Endothelial cell (in vitro differentiated cells): Measurements from ENCODE around the gene SEPTIN1. TPM values are rescaled to one million over a fixed set of nuclear protein-coding genes. Genes with fewer than 3 reads are reported as not detected.

Experiments
- DNase-seq: peaks from one replicate; pipeline ENCODE4 v3.0.0; 2021; ENCODE audit warnings: low spot score
- H3K27ac Mint-ChIP-seq: one replicate; pipeline ENCODE4 v1.8.0; 2021; ENCODE audit warnings: mixed read lengths, inconsistent platforms; ENCODE audit not compliant: unreplicated experiment
- H3K27me3 Mint-ChIP-seq: one replicate; pipeline ENCODE4 v1.8.0; 2021; ENCODE audit warnings: mild to moderate bottlenecking, moderate library complexity, mixed read lengths, inconsistent platforms; ENCODE audit not compliant: unreplicated experiment
- H3K36me3 Mint-ChIP-seq: one replicate; pipeline ENCODE4 v1.8.0; 2021; ENCODE audit warnings: mild to moderate bottlenecking, low read depth, mixed read lengths, inconsistent platforms; ENCODE audit not compliant: unreplicated experiment
- H3K4me1 Mint-ChIP-seq: one replicate; pipeline ENCODE4 v1.8.0; 2021; ENCODE audit warnings: mild to moderate bottlenecking, mixed read lengths, inconsistent platforms; ENCODE audit not compliant: unreplicated experiment
- H3K4me3 Mint-ChIP-seq: one replicate; pipeline ENCODE4 v1.8.0; 2021; ENCODE audit warnings: mild to moderate bottlenecking, mixed read lengths, inconsistent platforms; ENCODE audit not compliant: unreplicated experiment
- H3K9me3 Mint-ChIP-seq: one replicate; pipeline ENCODE4 v1.8.0; 2021; ENCODE audit warnings: mixed read lengths, inconsistent platforms; ENCODE audit not compliant: unreplicated experiment
- total RNA-seq: library from RNA; stranded (reverse); fragmentation: NEBNext Ultra II Directional; extraction: Animal tissue kit (Norgen Biotek cat#: 25700); gene quantifications from one replicate; pipeline ENCODE4 v1.2.1, GENCODE V29; 2021; ENCODE audit not compliant: unreplicated experiment
- TF ChIP-seq, protein P1 (sequence below): fragments of 200-600 bp; sonication (generic); IDR thresholded peaks from one replicate; pipeline ENCODE4 v1.5.0; 2021; ENCODE audit warnings: antibody characterized with exemption; ENCODE audit not compliant: unreplicated experiment

SEPTIN1 gene
- total RNA-seq, 1 donor from 2014 or later, result 1.6 TPM

- Mint-ChIP-seq H3K4me3 (peak overlapping the region; percentile 10), H3K4me1 (peaks cover 11% of the 10 kb centered on the region), H3K36me3 (peaks cover 35% of the 10 kb centered on the region), H3K27me3 (peaks cover 5% of the 10 kb centered on the region), H3K27ac (no peak overlapping the region), H3K9me3 (no peaks in the 10 kb centered on the region)
- DNase-seq, result no peak
- TF ChIP-seq, protein P1, sequence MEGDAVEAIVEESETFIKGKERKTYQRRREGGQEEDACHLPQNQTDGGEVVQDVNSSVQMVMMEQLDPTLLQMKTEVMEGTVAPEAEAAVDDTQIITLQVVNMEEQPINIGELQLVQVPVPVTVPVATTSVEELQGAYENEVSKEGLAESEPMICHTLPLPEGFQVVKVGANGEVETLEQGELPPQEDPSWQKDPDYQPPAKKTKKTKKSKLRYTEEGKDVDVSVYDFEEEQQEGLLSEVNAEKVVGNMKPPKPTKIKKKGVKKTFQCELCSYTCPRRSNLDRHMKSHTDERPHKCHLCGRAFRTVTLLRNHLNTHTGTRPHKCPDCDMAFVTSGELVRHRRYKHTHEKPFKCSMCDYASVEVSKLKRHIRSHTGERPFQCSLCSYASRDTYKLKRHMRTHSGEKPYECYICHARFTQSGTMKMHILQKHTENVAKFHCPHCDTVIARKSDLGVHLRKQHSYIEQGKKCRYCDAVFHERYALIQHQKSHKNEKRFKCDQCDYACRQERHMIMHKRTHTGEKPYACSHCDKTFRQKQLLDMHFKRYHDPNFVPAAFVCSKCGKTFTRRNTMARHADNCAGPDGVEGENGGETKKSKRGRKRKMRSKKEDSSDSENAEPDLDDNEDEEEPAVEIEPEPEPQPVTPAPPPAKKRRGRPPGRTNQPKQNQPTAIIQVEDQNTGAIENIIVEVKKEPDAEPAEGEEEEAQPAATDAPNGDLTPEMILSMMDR, result no peak
Measured at GRCh38 chr16:30416624-30417528, 34.5 kb upstream of the SEPTIN1 start.

- H3K27ac Mint-ChIP-seq, result no peak overlapping the region
- H3K36me3 Mint-ChIP-seq, result peaks cover 35% of the 10 kb centered on the region
- TF ChIP-seq, protein P1, result no peak
- peaks cover 15% of the 10 kb centered on the region for H3K4me1 Mint-ChIP-seq
- DNase-seq, result no peak
- no peaks in the 10 kb centered on the region for H3K9me3 Mint-ChIP-seq
- peak overlapping the region; percentile 1 for H3K4me3 Mint-ChIP-seq
- H3K27me3 Mint-ChIP-seq, result peaks cover 5% of the 10 kb centered on the region
Measured at GRCh38 chr16:30416047-30416603, 33.8 kb upstream of the SEPTIN1 start.

DNA sequence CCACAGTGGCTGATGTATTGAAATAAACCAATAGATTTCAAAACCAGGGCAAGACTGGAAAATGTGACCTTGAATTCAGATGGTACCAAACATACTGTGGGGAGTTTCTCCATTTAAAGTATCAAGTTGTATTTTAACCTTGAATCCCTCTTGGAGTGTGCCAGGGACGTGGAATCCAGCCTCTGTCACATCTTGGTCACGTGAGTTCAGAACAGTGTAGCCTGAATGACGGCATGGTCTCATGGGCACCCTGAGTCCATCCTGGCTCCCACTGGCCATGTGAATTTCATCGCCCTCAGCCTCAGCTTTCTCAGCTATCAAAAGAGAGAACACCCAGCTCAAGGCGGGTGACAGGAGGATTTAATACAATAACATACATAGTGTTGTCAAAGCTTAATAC lies 31.8 kb upstream of the SEPTIN1 start:
- H3K4me1 Mint-ChIP-seq, result peaks cover 29% of the 10 kb centered on the region
- H3K27me3 Mint-ChIP-seq, result peaks cover 5% of the 10 kb centered on the region
- TF ChIP-seq, protein P1, result no peak
- DNase-seq, result no peak
- H3K9me3 Mint-ChIP-seq, result no peaks in the 10 kb centered on the region
- H3K36me3 Mint-ChIP-seq, result peaks cover 29% of the 10 kb centered on the region
- no peak overlapping the region for H3K4me3 Mint-ChIP-seq
- H3K27ac Mint-ChIP-seq, result no peak overlapping the region

- Mint-ChIP-seq H3K36me3 (peaks cover 25% of the 10 kb centered on the region), H3K4me1 (peaks cover 32% of the 10 kb centered on the region), H3K27ac (no peak overlapping the region), H3K27me3 (peaks cover 5% of the 10 kb centered on the region), H3K9me3 (no peaks in the 10 kb centered on the region), H3K4me3 (no peak overlapping the region)
- DNase-seq, result no peak
- TF ChIP-seq, protein P1, result no peak
Measured at GRCh38 chr16:30413112-30413806, 30.9 kb upstream of the SEPTIN1 start.
